Esophagus squamous epithelium (tissue), 5 donors: ENCODE data around the gene CENPP. TPM values are rescaled to one million over a fixed set of nuclear protein-coding genes. Genes with fewer than 3 reads are reported as not detected.
A peak's percentile ranks its signal among the peaks of the same experiment; 100 is the strongest.

Experiments used
- DNase-seq: peaks from one replicate; lab custom pipeline; 2025; lab: John Stamatoyannopoulos, UW
- H3K27ac ChIP-seq, 4 donors: fragments of 200-600 bp; sonication (generic); one replicate each; pipeline ENCODE4 v1.5.1; 2016 to 2019; ENCODE audit warnings: mild to moderate bottlenecking in 1 of 4
- H3K27me3 ChIP-seq, 4 donors: fragments of 200-600 bp; sonication (generic); 1 replicate in 3 of 4; 2 replicates in 1 of 4; pipeline versions ENCODE4 v1.5.1 to v1.6.0; 2017 to 2021; ENCODE audit warnings: antibody characterized with exemption in 1 of 4
- H3K36me3 ChIP-seq, 3 donors: fragments of 200-600 bp; sonication (generic); one replicate each; pipeline ENCODE4 v1.5.1; 2016 to 2019
- H3K4me1 ChIP-seq, 3 donors: fragments of 200-600 bp; sonication (generic); one replicate each; pipeline ENCODE4 v1.5.1; 2017 to 2019
- H3K4me3 ChIP-seq, 4 donors: fragments of 200-600 bp; sonication (generic); 1 replicate in 3 of 4; 2 replicates in 1 of 4; pipeline ENCODE4 v1.5.1; 2016 to 2019; ENCODE audit warnings: mild to moderate bottlenecking in 2 of 4, moderate library complexity in 1 of 4
- H3K9me3 ChIP-seq, 3 donors: fragments of 200-600 bp; sonication (generic); one replicate each; pipeline ENCODE4 v1.5.1; 2016 to 2019
- CTCF ChIP-seq, 6 experiments: fragments of 450-650 bp in 4 of 6; fragments of 200-600 bp in 2 of 6; sonication (generic) in 2 of 6; IDR thresholded peaks; one replicate each; pipeline ENCODE4 v1.5.1; 2016 to 2019; ENCODE audit warnings: antibody characterized with exemption in 6 of 6, mild to moderate bottlenecking in 4 of 6, moderate library complexity in 4 of 6
- POLR2A ChIP-seq, 4 donors: fragments of 450-650 bp; IDR thresholded peaks; one replicate each; pipeline ENCODE4 v1.6.1; 2017; ENCODE audit warnings: antibody characterized with exemption in 4 of 4, mild to moderate bottlenecking in 4 of 4, moderate library complexity in 3 of 4
- WGBS, 2 donors: methylation state at CpG; one replicate each; pipeline ENCODE4 v1.1.5; 2018; 5-methylcytosine and 5-hydroxymethylcytosine counted together
- intact Hi-C: fragments of 100-400 bp; cut with DNase I; formaldehyde crosslinking; loops from one replicate; pipeline ENCODE4 v1.15.0; 2022
- total RNA-seq, 4 donors: library from RNA; depleted of rRNA; stranded (reverse); fragments of >200 nt; gene quantifications; one replicate each; pipeline ENCODE4 v1.1.0, GENCODE V29; 2016
- donor health status: DM: yes; HTN: yes; CAD: no.

Gene CENPP
- total RNA-seq = 10 to 100 TPM in 1 of 4 donors, 1 to 10 TPM in 3; 6.0 to 10.7 (median 7.5) TPM

- H3K4me3 ChIP-seq = peak within 1 kb of the TSS; percentile 68 to 88 (median 76)
- no peaks in the 10 kb centered on the region for H3K9me3 ChIP-seq
- peak; percentile 36 for DNase-seq
- intact Hi-C loops = no loop called here
- peaks cover 15 to 38% (median 15%) of the 10 kb centered on the region in 3 donors for H3K4me1 ChIP-seq
- peak within 1 kb of the TSS; percentile 90 to 98 (median 94) for H3K27ac ChIP-seq
- peaks cover 3 to 29% (median 7%) of the 10 kb centered on the region in 3 donors for H3K36me3 ChIP-seq
- no peaks in the 10 kb centered on the region for H3K27me3 ChIP-seq
- TF ChIP-seq CTCF (IDR thresholded peaks at IDR 0.05) (no peak), POLR2A (IDR thresholded peaks at IDR 0.05) (peak in 2 of 4 donors; percentile 35 to 46)
- 0 to 1% methylated on average over 13 to 21 of the region's 55 CpGs for WGBS, 2 donors
Measured at GRCh38 chr9:92325269-92325990, at the start of gene CENPP, which contains the start of gene NOL8. Gene CENPP, plus strand, starts transcription at chr9:92325953. Gene NOL8, minus strand, starts transcription at chr9:92325350. Its CDS starts 1,189 bp downstream, at chr9:92324161.

GRCh38 chr9:92276331-92277032 lies 49.3 kb upstream of the CENPP start:
- peaks cover 4 to 100% (median 29%) of the 10 kb centered on the region in 3 donors for H3K36me3 ChIP-seq
- 66 to 71% methylated on average over 11 of the region's 11 CpGs for WGBS, 2 donors
- no peaks in the 10 kb centered on the region for H3K9me3 ChIP-seq

GRCh38 chr9:92278110-92278509 lies 47.6 kb upstream of the CENPP start:
- TF ChIP-seq POLR2A (IDR thresholded peaks at IDR 0.05) (no peak), CTCF (IDR thresholded peaks at IDR 0.05) (no peak)
- no peak overlapping the region for H3K4me3 ChIP-seq
- intact Hi-C loops = no loop called here
- no peak overlapping the region for H3K27ac ChIP-seq
- no peak for DNase-seq
- H3K36me3 ChIP-seq = peaks cover 0 to 100% (median 34%) of the 10 kb centered on the region in 3 donors
- no peaks in the 10 kb centered on the region for H3K9me3 ChIP-seq
- no peaks in the 10 kb centered on the region for H3K27me3 ChIP-seq
- no peaks in the 10 kb centered on the region for H3K4me1 ChIP-seq
- 66 to 75% methylated on average over 2 of the region's 2 CpGs for WGBS, 2 donors

More at GRCh38 chr9:92276331-92277032, 49.3 kb upstream of the CENPP start:
- Histone ChIP-seq H3K27ac (no peak overlapping the region), H3K27me3 (no peaks in the 10 kb centered on the region), H3K4me1 (no peaks in the 10 kb centered on the region), H3K4me3 (no peak overlapping the region)
- intact Hi-C loops = no loop called here
- no peak for DNase-seq
- TF ChIP-seq POLR2A (IDR thresholded peaks at IDR 0.05) = no peak
- TF ChIP-seq CTCF (IDR thresholded peaks at IDR 0.05) = no peak

GRCh38 chr9:92279302-92279701 lies 46.5 kb upstream of the CENPP start:
- peaks cover 0 to 100% (median 26%) of the 10 kb centered on the region in 3 donors for H3K36me3 ChIP-seq
- DNase-seq = no peak
- no peak overlapping the region for H3K4me3 ChIP-seq
- H3K27me3 ChIP-seq = no peaks in the 10 kb centered on the region
- no peaks in the 10 kb centered on the region for H3K4me1 ChIP-seq
- H3K27ac ChIP-seq = no peak overlapping the region
- H3K9me3 ChIP-seq = no peaks in the 10 kb centered on the region
- 84 to 100% methylated on average over 1 of the region's 1 CpG for WGBS, 2 donors
- intact Hi-C loops = no loop called here
- TF ChIP-seq POLR2A (IDR thresholded peaks at IDR 0.05) (no peak), CTCF (IDR thresholded peaks at IDR 0.05) (no peak)
